Measurements from ENCODE around the gene DPT.

DNA sequence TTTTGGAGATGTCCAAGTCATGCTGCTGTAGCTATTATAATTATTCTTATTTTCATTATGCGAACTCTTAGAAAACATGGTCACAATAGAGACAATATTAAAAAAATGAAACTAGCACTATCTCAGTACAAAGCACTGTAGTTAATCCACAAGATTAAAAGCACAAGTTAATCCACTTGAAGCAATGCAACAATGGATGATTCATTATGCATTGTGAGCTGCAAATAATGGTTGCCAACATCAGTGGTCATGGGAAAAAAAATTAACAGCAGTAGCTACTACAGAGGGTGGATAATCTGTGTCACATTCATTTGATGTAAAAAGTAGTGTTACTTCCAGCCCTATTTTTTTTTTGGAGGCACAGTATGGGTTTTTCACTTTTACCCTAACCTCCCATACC lies 56.7 kb downstream of the DPT start:
- TF ChIP-seq, protein P1, sequence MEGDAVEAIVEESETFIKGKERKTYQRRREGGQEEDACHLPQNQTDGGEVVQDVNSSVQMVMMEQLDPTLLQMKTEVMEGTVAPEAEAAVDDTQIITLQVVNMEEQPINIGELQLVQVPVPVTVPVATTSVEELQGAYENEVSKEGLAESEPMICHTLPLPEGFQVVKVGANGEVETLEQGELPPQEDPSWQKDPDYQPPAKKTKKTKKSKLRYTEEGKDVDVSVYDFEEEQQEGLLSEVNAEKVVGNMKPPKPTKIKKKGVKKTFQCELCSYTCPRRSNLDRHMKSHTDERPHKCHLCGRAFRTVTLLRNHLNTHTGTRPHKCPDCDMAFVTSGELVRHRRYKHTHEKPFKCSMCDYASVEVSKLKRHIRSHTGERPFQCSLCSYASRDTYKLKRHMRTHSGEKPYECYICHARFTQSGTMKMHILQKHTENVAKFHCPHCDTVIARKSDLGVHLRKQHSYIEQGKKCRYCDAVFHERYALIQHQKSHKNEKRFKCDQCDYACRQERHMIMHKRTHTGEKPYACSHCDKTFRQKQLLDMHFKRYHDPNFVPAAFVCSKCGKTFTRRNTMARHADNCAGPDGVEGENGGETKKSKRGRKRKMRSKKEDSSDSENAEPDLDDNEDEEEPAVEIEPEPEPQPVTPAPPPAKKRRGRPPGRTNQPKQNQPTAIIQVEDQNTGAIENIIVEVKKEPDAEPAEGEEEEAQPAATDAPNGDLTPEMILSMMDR (IDR thresholded peaks at IDR 0.05), result no peak
- TF ChIP-seq POLR2A (IDR thresholded peaks at IDR 0.05), result no peak

All from esophagus squamous epithelium (tissue), 4 donors.